ENCODE results near the gene TFPT. TPM values are rescaled to one million over a fixed set of nuclear protein-coding genes. Genes with fewer than 3 reads are reported as not detected.
A peak's percentile ranks its signal among the peaks of the same experiment; 100 is the strongest.

TFPT gene
- total and polyA plus RNA-seq, 2 of the 13 experiments (the other 11 are each of a cell fraction or from before 2014, with no cell fraction given) = 8.4 to 10.7 TPM

GRCh38 chr19:54095859-54096616 is 19.4 kb downstream of the TFPT start (continued):
- TF ChIP-seq ARID5B (CRISPR knock-in tag; IDR thresholded peaks at IDR 0.05) = peak; percentile 19; the same call in 1 of the 2 replicates
- 0 out of 2 replicates have a peak, but pooled peaks have one; percentile 46 for TF ChIP-seq DZIP1 (CRISPR knock-in tag; IDR thresholded peaks at IDR 0.05)
- TF ChIP-seq ZFY (CRISPR knock-in tag; IDR thresholded peaks at IDR 0.05) = peak; percentile 75
- 0 out of 2 replicates have a peak, but pooled peaks have one; percentile 28 for TF ChIP-seq ZBTB10 (CRISPR knock-in tag; IDR thresholded peaks at IDR 0.05; ENCODE audit: borderline replicate concordance)
- TF ChIP-seq MAX (IDR thresholded peaks at IDR 0.05) = peak; percentile 94
- 0 out of 2 replicates have a peak, but pooled peaks have one; percentile 29 for TF ChIP-seq KLF12 (CRISPR knock-in tag; IDR thresholded peaks at IDR 0.05; ENCODE audit: borderline replicate concordance)
- TF ChIP-seq ZNF777 (CRISPR knock-in tag; IDR thresholded peaks at IDR 0.05) = peak; percentile 46; the same call in 1 of the 2 replicates
- TF ChIP-seq HMGXB4 (CRISPR knock-in tag; IDR thresholded peaks at IDR 0.05; ENCODE audit: borderline replicate concordance in 1 of 2, low read depth in 1 of 2) = peak; percentile 46 to 55; a peak in 1 of 4 replicates
- peak; percentile 20; the same call in 1 of the 2 replicates for TF ChIP-seq ZNF143 (CRISPR knock-in tag; IDR thresholded peaks at IDR 0.05)
- peak; percentile 90; the same call in 1 of the 2 replicates for TF ChIP-seq CENPT (CRISPR knock-in tag; IDR thresholded peaks at IDR 0.05; ENCODE audit: low read depth)
- TF ChIP-seq ZMYM3 (CRISPR knock-in tag; IDR thresholded peaks at IDR 0.05) = 0 out of 2 replicates have a peak, but pooled peaks have one; percentile 2
- TF ChIP-seq ZBTB38 (CRISPR knock-in tag; IDR thresholded peaks at IDR 0.05) = peak; percentile 60; the same call in 1 of the 2 replicates
- TF ChIP-seq ZFX (CRISPR knock-in tag; IDR thresholded peaks at IDR 0.05; ENCODE audit: low read depth) = peak; percentile 67
- TF ChIP-seq ZNF12 (CRISPR knock-in tag; IDR thresholded peaks at IDR 0.05) = 0 out of 2 replicates have a peak, but pooled peaks have one; percentile 20
- peak; percentile 67; the same call in 1 of the 2 replicates for TF ChIP-seq ZNF253 (CRISPR knock-in tag; IDR thresholded peaks at IDR 0.05; ENCODE audit: borderline replicate concordance)
- TF ChIP-seq JUND (CRISPR knock-in tag; IDR thresholded peaks at IDR 0.05) = peak; percentile 30; the same call in 1 of the 2 replicates
